B cell (primary cell): Measurements from ENCODE around the gene SEPTIN7. TPM values are rescaled to one million over a fixed set of nuclear protein-coding genes. Genes with fewer than 3 reads are reported as not detected.

Experiments
- ATAC-seq: fragments of 200-7000 bp; cut with Tn5 transposase; one replicate; pipeline ENCODE4 v1.10.0; 2021; ENCODE audit warnings: low read depth, mild to moderate bottlenecking, moderate number of reproducible peaks, moderate library complexity
- CTCF ChIA-PET: fragments of 350-600 bp; sonication (Branson Sonifier 250); formaldehyde crosslinking; loops from one replicate; lab custom pipeline; 2021; ENCODE audit warnings: antibody characterized with exemption, inconsistent platforms; lab: Charles Lee
- POLR2A ChIA-PET: fragments of 350-600 bp; sonication (Branson Sonifier 250); formaldehyde crosslinking; loops from one replicate; lab custom pipeline; 2021; ENCODE audit warnings: antibody characterized with exemption; lab: Charles Lee
- DNase-seq: peaks from one replicate; pipeline ENCODE4 v3.0.0; 2013
- H2AFZ ChIP-seq: 2 replicates; pipeline ENCODE4 v1.6.1; 2012; ENCODE audit warnings: mild to moderate bottlenecking, low read depth, low read length; ENCODE audit not compliant: insufficient read depth, poor library complexity, severe bottlenecking
- H3K27ac ChIP-seq, 2 donors: 1 replicate in 1 of 2; 2 replicates in 1 of 2; pipeline ENCODE4 v1.5.1; 2012 to 2013; ENCODE audit warnings: low read length in 2 of 2, mild to moderate bottlenecking in 2 of 2, moderate library complexity in 1 of 2
- H3K27me3 ChIP-seq, 4 experiments: fragments of 200-600 bp in 1 of 4; sonication (generic) in 1 of 4; replicated peaks in 1 of 4; 1 replicate in 2 of 4; 2 replicates in 2 of 4; pipeline versions ENCODE4 v1.6.1 to v1.7.0; 2013 to 2016; ENCODE audit warnings: low read length in 3 of 4, mild to moderate bottlenecking in 2 of 4, mixed read lengths in 1 of 4, moderate library complexity in 1 of 4; ENCODE audit not compliant: insufficient read depth in 4 of 4, control insufficient read depth in 3 of 4; ENCODE audit errors: control extremely low read depth in 1 of 4
- H3K36me3 ChIP-seq, 2 experiments: replicated peaks in 1 of 2; 1 replicate in 1 of 2; 2 replicates in 1 of 2; pipeline versions ENCODE4 v1.6.1 to v1.7.1; 2013; ENCODE audit warnings: low read length in 1 of 2; ENCODE audit not compliant: insufficient read depth in 2 of 2, control insufficient read depth in 1 of 2; ENCODE audit errors: control extremely low read depth in 1 of 2, extremely low read depth in 1 of 2
- H3K4me1 ChIP-seq, 2 donors: fragments of 200-600 bp in 1 of 2; sonication (generic) in 1 of 2; 1 replicate in 1 of 2; 2 replicates in 1 of 2; pipeline versions ENCODE4 v1.5.1 to v1.6.1; 2013 to 2017; ENCODE audit warnings: low read length in 2 of 2; ENCODE audit not compliant: control insufficient read depth in 2 of 2, insufficient read depth in 2 of 2
- H3K4me2 ChIP-seq: replicated peaks from 2 replicates; pipeline ENCODE3; 2012; ENCODE audit warnings: mild to moderate bottlenecking, low read depth, low read length; ENCODE audit not compliant: poor library complexity, severe bottlenecking
- H3K4me3 ChIP-seq, 5 experiments: fragments of 200-600 bp in 1 of 5; sonication (generic) in 1 of 5; 1 replicate in 3 of 5; 2 replicates in 2 of 5; pipeline versions ENCODE4 v1.5.1 to v1.7.0; 2011 to 2016; ENCODE audit warnings: low read length in 4 of 5, mild to moderate bottlenecking in 4 of 5, low read depth in 2 of 5, control low read depth in 1 of 5, moderate library complexity in 1 of 5; ENCODE audit not compliant: insufficient read depth in 1 of 5; ENCODE audit errors: control extremely low read depth in 1 of 5, extremely low read depth in 1 of 5
- H3K79me2 ChIP-seq: fragments of 200-600 bp; sonication (generic); one replicate; pipeline ENCODE4 v1.6.0; 2016; ENCODE audit warnings: low read length; ENCODE audit not compliant: control insufficient read depth, insufficient read depth
- H3K9ac ChIP-seq: fragments of 200-600 bp; sonication (generic); 2 replicates; pipeline ENCODE4 v1.6.1; 2017; ENCODE audit warnings: mild to moderate bottlenecking, low read length, moderate library complexity
- H3K9me3 ChIP-seq, 3 donors: one replicate each; pipeline versions ENCODE4 v1.6.1 to v1.7.1; 2013; ENCODE audit warnings: low read length in 2 of 3; ENCODE audit not compliant: control insufficient read depth in 2 of 3, insufficient read depth in 1 of 3; ENCODE audit errors: control extremely low read depth in 1 of 3
- H4K20me1 ChIP-seq: 2 replicates; pipeline ENCODE4 v1.6.0; 2012; ENCODE audit warnings: mild to moderate bottlenecking, low read length; ENCODE audit not compliant: insufficient read depth, control insufficient read depth, poor library complexity, severe bottlenecking
- H3K27ac Mint-ChIP-seq: one replicate; pipeline ENCODE4 v1.8.0; 2021; ENCODE audit warnings: mixed read lengths
- H3K27me3 Mint-ChIP-seq: one replicate; pipeline ENCODE4 v1.8.0; 2021; ENCODE audit warnings: mixed read lengths
- H3K4me1 Mint-ChIP-seq: one replicate; pipeline ENCODE4 v1.8.0; 2021; ENCODE audit warnings: mixed read lengths
- H3K4me3 Mint-ChIP-seq: one replicate; pipeline ENCODE4 v1.8.0; 2021; ENCODE audit warnings: mixed read lengths
- H3K9me3 Mint-ChIP-seq: one replicate; pipeline ENCODE4 v1.8.0; 2022; ENCODE audit warnings: mixed read lengths; ENCODE audit not compliant: insufficient read depth
- EZH2 ChIP-seq: IDR thresholded peaks from 2 replicates; pipeline ENCODE4 v1.6.1; 2012; ENCODE audit warnings: borderline replicate concordance, low read depth, mild to moderate bottlenecking, moderate library complexity, low read length; ENCODE audit not compliant: insufficient read depth, poor library complexity, severe bottlenecking
- WGBS: methylation state at CpG from one replicate; pipeline ENCODE4 v1.1.5; 2013; ENCODE audit warnings: missing lambda C conversion rate; ENCODE audit not compliant: insufficient coverage; 5-methylcytosine and 5-hydroxymethylcytosine counted together
- intact Hi-C: fragments of 100-400 bp; cut with micrococcal nuclease; formaldehyde crosslinking; loops from one replicate; pipeline ENCODE4 v1.10.0; 2022
- polyA plus RNA-seq: library from polyadenylated mRNA; depleted of rRNA; stranded (reverse); fragments of >200 nt; gene quantifications from 2 replicates; pipeline ENCODE4 v1.2.3, GENCODE V29; 2012
- total RNA-seq, 2 donors: library from RNA; stranded (reverse); fragments of 120-200 nt in 1 of 2; gene quantifications; 1 replicate in 1 of 2; 2 replicates in 1 of 2; pipeline versions ENCODE4 v1.2.3 to v1.2.4, GENCODE V29; 2013 to 2022
- TF ChIP-seq, protein P1 (sequence below): fragments of 200-600 bp; IDR thresholded peaks from one replicate; pipeline ENCODE4 v1.8.0; 2022; ENCODE audit warnings: antibody characterized with exemption, mild to moderate bottlenecking

SEPTIN7 gene
- total and polyA plus RNA-seq, 2 donors (not counting 1 experiment from before 2014, with no cell fraction given): 70.0 to 315 TPM

DNA sequence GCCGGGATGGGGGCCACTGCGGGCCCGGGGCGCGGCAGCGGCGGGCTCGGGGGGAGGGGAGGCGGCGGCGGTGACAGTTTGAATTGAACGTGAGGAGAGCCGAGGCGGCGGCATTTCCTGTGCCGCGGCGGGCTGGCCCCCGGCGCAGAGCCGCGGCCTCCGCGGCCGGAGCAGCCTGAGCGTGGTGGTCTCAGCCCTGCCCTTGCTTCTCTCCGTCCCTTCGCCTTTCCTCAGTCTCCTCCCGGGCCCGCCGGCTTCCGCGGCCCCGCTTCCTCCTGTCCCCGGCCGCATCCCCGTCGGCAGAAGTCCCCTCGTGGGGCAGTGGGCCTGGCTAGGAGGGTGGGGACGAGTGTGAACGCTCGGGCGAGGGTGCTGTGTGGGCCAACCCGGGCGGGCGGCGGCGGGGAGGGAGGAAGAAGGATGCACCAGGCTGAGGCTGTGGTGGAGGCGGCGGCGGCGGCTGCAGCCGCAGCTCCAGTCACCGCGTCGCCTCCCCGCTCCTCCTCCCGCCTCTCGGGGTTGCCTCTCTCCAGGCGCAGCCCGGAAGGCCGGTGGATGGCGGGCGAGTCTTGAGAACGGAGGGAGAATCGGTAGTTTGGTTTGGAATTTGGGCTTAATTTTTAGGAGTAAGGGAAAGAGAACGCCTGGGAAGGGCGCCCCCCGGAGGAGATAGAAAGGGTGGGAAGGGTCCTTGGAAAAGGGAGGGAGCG, 690 bp downstream of the SEPTIN7 start:
- ChIA-PET CTCF (interaction anchor here (0.7 to 8.2 kb wide), 11 partner anchors 11 to 109 kb away, joined by 3 to 96 read pairs (median 7); no protein-coding TSS in a partner anchor), POLR2A (interaction anchor here (0.9 to 4.6 kb wide), 10 partner anchors 11 to 107 kb away, joined by 3 to 167 read pairs (median 4); partner anchors contain the start of gene HERPUD2)
- Mint-ChIP-seq H3K4me1 (peaks cover 55% of the 10 kb centered on the region), H3K9me3 (no peaks in the 10 kb centered on the region), H3K27ac (peak overlapping the region; percentile 100), H3K4me3 (peak overlapping the region; percentile 92), H3K27me3 (no peaks in the 10 kb centered on the region)
- under 1% methylated on average over 67 of the region's 70 CpGs for WGBS
- Histone ChIP-seq H3K4me3 (peak overlapping the region; percentile 75 to 91 (median 80)), H3K79me2 (peaks cover 67% of the 10 kb centered on the region), H3K9me3 (no peaks in the 10 kb centered on the region), H4K20me1 (peaks cover 45% of the 10 kb centered on the region), H3K4me2 (peak overlapping the region; percentile 91), H3K27ac (peak overlapping the region; percentile 97 to 99), H3K4me1 (peaks cover 21 to 44% of the 10 kb centered on the region in 2 donors), H3K36me3 (no peaks in the 10 kb centered on the region), H3K9ac (peak overlapping the region; percentile 99), H2AFZ (peak overlapping the region; percentile 71), H3K27me3 (no peaks in the 10 kb centered on the region)
- ATAC-seq (peak; percentile 24), DNase-seq (peak; percentile 90)
- TF ChIP-seq, protein P1, sequence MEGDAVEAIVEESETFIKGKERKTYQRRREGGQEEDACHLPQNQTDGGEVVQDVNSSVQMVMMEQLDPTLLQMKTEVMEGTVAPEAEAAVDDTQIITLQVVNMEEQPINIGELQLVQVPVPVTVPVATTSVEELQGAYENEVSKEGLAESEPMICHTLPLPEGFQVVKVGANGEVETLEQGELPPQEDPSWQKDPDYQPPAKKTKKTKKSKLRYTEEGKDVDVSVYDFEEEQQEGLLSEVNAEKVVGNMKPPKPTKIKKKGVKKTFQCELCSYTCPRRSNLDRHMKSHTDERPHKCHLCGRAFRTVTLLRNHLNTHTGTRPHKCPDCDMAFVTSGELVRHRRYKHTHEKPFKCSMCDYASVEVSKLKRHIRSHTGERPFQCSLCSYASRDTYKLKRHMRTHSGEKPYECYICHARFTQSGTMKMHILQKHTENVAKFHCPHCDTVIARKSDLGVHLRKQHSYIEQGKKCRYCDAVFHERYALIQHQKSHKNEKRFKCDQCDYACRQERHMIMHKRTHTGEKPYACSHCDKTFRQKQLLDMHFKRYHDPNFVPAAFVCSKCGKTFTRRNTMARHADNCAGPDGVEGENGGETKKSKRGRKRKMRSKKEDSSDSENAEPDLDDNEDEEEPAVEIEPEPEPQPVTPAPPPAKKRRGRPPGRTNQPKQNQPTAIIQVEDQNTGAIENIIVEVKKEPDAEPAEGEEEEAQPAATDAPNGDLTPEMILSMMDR: peak; percentile 28
- no peak for TF ChIP-seq EZH2
- intact Hi-C loops: loop anchor here (1.0 to 10.0 kb wide), 8 partner anchors 25 to 1646 kb away; partner anchors contain the start of genes DPY19L1, EEPD1 and ELMO1

DNA sequence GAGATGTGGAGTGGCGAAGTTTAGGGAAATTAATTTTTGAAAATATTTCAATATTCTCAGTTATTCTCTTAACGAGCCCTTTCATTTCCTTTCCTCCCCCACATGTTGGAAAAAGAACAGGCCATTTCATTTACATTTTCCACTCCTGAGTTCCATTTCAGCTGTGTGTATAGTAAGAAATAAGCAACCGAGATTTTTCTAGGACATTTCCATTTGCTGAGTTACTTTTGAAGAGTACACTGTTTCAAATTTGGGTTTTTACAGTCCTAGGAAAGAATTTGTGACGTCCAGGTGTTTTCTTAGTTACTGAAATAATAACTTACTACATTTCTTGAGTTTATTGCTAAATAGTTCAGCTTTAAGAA, 1.2 kb downstream of the SEPTIN7 start:
- Histone ChIP-seq H3K36me3 (no peaks in the 10 kb centered on the region), H3K27me3 (no peaks in the 10 kb centered on the region), H3K4me1 (peaks cover 21 to 44% of the 10 kb centered on the region in 2 donors), H3K4me3 (peak overlapping the region; percentile 75 to 91 (median 80)), H2AFZ (peak overlapping the region; percentile 71), H3K79me2 (peaks cover 67% of the 10 kb centered on the region), H3K9me3 (no peaks in the 10 kb centered on the region), H4K20me1 (peaks cover 50% of the 10 kb centered on the region), H3K27ac (peak overlapping the region; percentile 97 to 99), H3K9ac (peak overlapping the region; percentile 99), H3K4me2 (peak overlapping the region; percentile 91)
- H3K9me3 Mint-ChIP-seq: no peaks in the 10 kb centered on the region
- WGBS: no CpG with 5 or more reads among the region's 4 CpGs
- peak overlapping the region; percentile 92 for H3K4me3 Mint-ChIP-seq
- H3K4me1 Mint-ChIP-seq: peaks cover 56% of the 10 kb centered on the region
- intact Hi-C loops: loop anchor here (2.0 to 10.0 kb wide), 5 partner anchors 25 to 1645 kb away; partner anchors contain the start of genes DPY19L1 and ELMO1
- peak overlapping the region; percentile 100 for H3K27ac Mint-ChIP-seq
- ChIA-PET CTCF (interaction anchor here (0.7 to 8.2 kb wide), 8 partner anchors 11 to 89 kb away, joined by 3 to 96 read pairs (median 8); no protein-coding TSS in a partner anchor), POLR2A (interaction anchor here (0.9 to 4.6 kb wide), 3 partner anchors 15 to 107 kb away, joined by 3 to 167 read pairs (median 3); partner anchors contain the start of gene HERPUD2)
- no peak for ATAC-seq
- DNase-seq: no peak
- no peak for TF ChIP-seq EZH2
- TF ChIP-seq, protein P1: no peak
- no peaks in the 10 kb centered on the region for H3K27me3 Mint-ChIP-seq
